GM23248 (cell line): Measurements from ENCODE around the gene ZNF48. TPM values are rescaled to one million over a fixed set of nuclear protein-coding genes. Genes with fewer than 3 reads are reported as not detected.
"Not testable (repeated sequence)": the region's sequence is repeated elsewhere in the genome, so short reads cannot be mapped to it uniquely, and the experiment has no call there.

Source experiments
- DNase-seq: peaks from one replicate; pipeline ENCODE4 v3.0.0-alpha.2; 2015
- H2AFZ ChIP-seq: fragments of 200-600 bp; sonication (generic); 2 replicates; pipeline ENCODE4 v1.6.1; 2016; ENCODE audit warnings: antibody characterized with exemption
- H3F3A ChIP-seq: fragments of 200-600 bp; sonication (generic); 2 replicates; pipeline ENCODE4 v1.6.1; 2016; ENCODE audit warnings: mild to moderate bottlenecking, antibody characterized with exemption, mixed run types; ENCODE audit not compliant: insufficient read depth
- H3K27ac ChIP-seq: fragments of 200-600 bp; sonication (generic); 2 replicates; pipeline ENCODE4 v1.5.1; 2016; ENCODE audit warnings: mild to moderate bottlenecking
- H3K27me3 ChIP-seq: fragments of 200-600 bp; sonication (generic); replicated peaks from 2 replicates; pipeline ENCODE4 v1.6.1; 2016; ENCODE audit warnings: mild to moderate bottlenecking; ENCODE audit not compliant: insufficient read depth
- H3K36me3 ChIP-seq: fragments of 200-600 bp; sonication (generic); 2 replicates; pipeline ENCODE4 v1.6.1; 2016; ENCODE audit warnings: low read depth, mild to moderate bottlenecking
- H3K4me1 ChIP-seq: fragments of 200-600 bp; sonication (generic); 2 replicates; pipeline ENCODE4 v1.6.1; 2016; ENCODE audit warnings: mild to moderate bottlenecking; ENCODE audit not compliant: insufficient read depth
- H3K4me2 ChIP-seq: fragments of 200-600 bp; sonication (generic); one replicate; pipeline ENCODE4 v1.6.1; 2016; ENCODE audit warnings: mild to moderate bottlenecking; ENCODE audit not compliant: unreplicated experiment
- H3K4me3 ChIP-seq: fragments of 200-600 bp; sonication (generic); 2 replicates; pipeline ENCODE4 v1.5.1; 2016; ENCODE audit warnings: mild to moderate bottlenecking
- H3K79me2 ChIP-seq: fragments of 200-600 bp; sonication (generic); 2 replicates; pipeline ENCODE4 v1.6.1; 2016; ENCODE audit warnings: mild to moderate bottlenecking; ENCODE audit not compliant: insufficient read depth
- H3K9ac ChIP-seq: fragments of 200-600 bp; sonication (generic); 2 replicates; pipeline ENCODE4 v1.6.1; 2016; ENCODE audit warnings: mild to moderate bottlenecking
- H3K9me2 ChIP-seq: fragments of 200-600 bp; sonication (generic); 2 replicates; pipeline ENCODE4 v1.6.1; 2016; ENCODE audit warnings: mixed run types, mild to moderate bottlenecking, moderate library complexity; ENCODE audit not compliant: insufficient read depth
- H3K9me3 ChIP-seq: fragments of 200-600 bp; sonication (generic); one replicate; pipeline ENCODE4 v1.6.1; 2017; ENCODE audit warnings: low read depth
- H4K20me1 ChIP-seq: fragments of 200-600 bp; sonication (generic); 2 replicates; pipeline ENCODE4 v1.6.0; 2016; ENCODE audit not compliant: insufficient read depth
- EZH2 ChIP-seq: fragments of 200-600 bp; sonication (generic); IDR thresholded peaks from 2 replicates; pipeline ENCODE4 v1.6.1; 2018; ENCODE audit warnings: antibody characterized with exemption, mild to moderate bottlenecking; ENCODE audit not compliant: insufficient read depth, poor library complexity, severe bottlenecking
- EZH2phosphoT487 ChIP-seq: fragments of 200-600 bp; sonication (generic); IDR thresholded peaks from 2 replicates; pipeline ENCODE4 v1.6.1; 2018; ENCODE audit warnings: antibody characterized with exemption, moderate library complexity, mild to moderate bottlenecking, low read depth; ENCODE audit not compliant: insufficient read depth
- WGBS, 2 experiments: methylation state at CpG; one replicate each; pipeline ENCODE4 v1.1.6; 2015 to 2017; ENCODE audit warnings: low lambda C conversion rate in 2 of 2, low coverage in 1 of 2; ENCODE audit errors: missing lambda C conversion rate in 2 of 2; 5-methylcytosine and 5-hydroxymethylcytosine counted together
- in situ Hi-C: fragments of 300-500 bp; cut with MboI; formaldehyde crosslinking; loops from 2 replicates; pipeline ENCODE4 v1.15.0; 2020
- polyA plus RNA-seq: library from polyadenylated mRNA; unstranded; fragments of >200 nt; fragmentation: Nextera tagmentation; extraction: Ambion mirVana; gene quantifications from 2 replicates; pipeline ENCODE4 v1.2.1, GENCODE V29; 2016
- total RNA-seq: library from RNA; depleted of rRNA; stranded (reverse); fragments of >200 nt; shearing (Covaris generic); gene quantifications from 2 replicates; pipeline ENCODE4 v1.2.3, GENCODE V29; 2014

Gene ZNF48
- total and polyA plus RNA-seq, 2 experiments from 2014 or later: 0.81 to 16.2 TPM

GRCh38 chr16:30394592-30395154, 547 bp upstream of the ZNF48 start:
- no peak for TF ChIP-seq EZH2phosphoT487
- no peak for TF ChIP-seq EZH2

DNA sequence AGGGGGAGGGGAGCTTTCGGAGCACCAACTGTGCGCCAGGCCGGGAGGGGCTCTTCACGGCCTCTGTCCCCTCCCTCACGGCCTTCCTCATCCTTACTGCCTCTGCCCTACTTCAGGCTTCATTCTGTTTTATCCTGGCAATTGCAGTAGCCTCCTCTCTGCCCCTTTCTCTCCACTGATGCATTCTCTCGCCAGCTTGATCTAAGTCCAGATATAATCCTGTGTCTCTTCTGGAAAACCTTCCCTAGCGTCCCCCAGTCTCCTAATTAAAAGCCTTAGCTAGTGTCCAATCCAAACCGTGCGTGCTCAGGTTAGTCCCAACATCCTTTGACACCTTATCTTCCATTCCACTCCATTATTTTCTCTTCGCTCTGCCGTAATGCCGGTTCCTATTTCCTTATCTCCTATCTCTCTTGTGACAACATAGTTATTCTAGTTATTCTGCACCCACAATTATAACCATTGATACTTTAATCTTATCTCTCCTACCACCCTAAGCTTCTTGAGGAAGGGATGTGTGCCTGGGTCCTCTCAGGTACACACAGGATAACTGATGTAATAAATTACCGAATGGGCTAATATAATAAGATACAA, 869 bp downstream of the ZNF48 start:
- Histone ChIP-seq H3K36me3 (no peaks in the 10 kb centered on the region), H3K79me2 (peaks cover 16% of the 10 kb centered on the region), H3K27me3 (no peaks in the 10 kb centered on the region), H3F3A (peaks cover 23% of the 10 kb centered on the region; the same call in 1 of the 2 replicates), H3K4me1 (peaks cover 7% of the 10 kb centered on the region), H3K9me2 (no peaks in the 10 kb centered on the region), H3K9ac (peak overlapping the region; percentile 85), H4K20me1 (no peaks in the 10 kb centered on the region), H3K9me3 (no peaks in the 10 kb centered on the region), H3K27ac (no peak overlapping the region), H3K4me2 (peak overlapping the region; percentile 82), H2AFZ (peak overlapping the region; percentile 86), H3K4me3 (peak overlapping the region; percentile 85)
- TF ChIP-seq EZH2: no peak
- no peak for TF ChIP-seq EZH2phosphoT487
- in situ Hi-C loops: no loop called here
- no peak for DNase-seq
- WGBS, 2 experiments: 26 to 32% methylated on average over 13 of the region's 13 CpGs

More at GRCh38 chr16:30394592-30395154, 547 bp upstream of the ZNF48 start:
- peaks cover 20% of the 10 kb centered on the region; the same call in 1 of the 2 replicates for H3F3A ChIP-seq
- in situ Hi-C loops: no loop called here
- peaks cover 7% of the 10 kb centered on the region for H3K4me1 ChIP-seq
- H3K4me2 ChIP-seq: peak overlapping the region; percentile 82
- H3K4me3 ChIP-seq: peak overlapping the region; percentile 85
- peaks cover 16% of the 10 kb centered on the region for H3K79me2 ChIP-seq
- no peaks in the 10 kb centered on the region for H3K27me3 ChIP-seq
- peak; percentile 66 for DNase-seq
- H3K9me2 ChIP-seq: no peaks in the 10 kb centered on the region
- peak overlapping the region; percentile 86 for H2AFZ ChIP-seq
- peak overlapping the region; percentile 85 for H3K9ac ChIP-seq
- H4K20me1 ChIP-seq: no peaks in the 10 kb centered on the region
- H3K9me3 ChIP-seq: no peaks in the 10 kb centered on the region
- WGBS, 2 experiments: 2 to 8% methylated on average over 16 to 31 of the region's 31 CpGs
- peak overlapping the region; percentile 75 for H3K27ac ChIP-seq
- no peaks in the 10 kb centered on the region for H3K36me3 ChIP-seq

- H3K9me2 ChIP-seq, H3K4me3 ChIP-seq, H3K4me2 ChIP-seq, H3K9ac ChIP-seq, DNase-seq, H2AFZ ChIP-seq, H3K36me3 ChIP-seq, H3K4me1 ChIP-seq, H3K9me3 ChIP-seq, in situ Hi-C loops, H3K27me3 ChIP-seq, H3K27ac ChIP-seq, H4K20me1 ChIP-seq: not testable (repeated sequence)
- Histone ChIP-seq H3K79me2 (peaks cover 16% of the 10 kb centered on the region), H3F3A (peaks cover 23% of the 10 kb centered on the region; the same call in 1 of the 2 replicates)
- WGBS, 2 experiments: 94 to 96% methylated on average over 4 of the region's 4 CpGs
Measured at GRCh38 chr16:30396627-30397026, 1.4 kb downstream of the ZNF48 start.

GRCh38 chr16:30397056-30397455, 1.8 kb downstream of the ZNF48 start:
- peaks cover 23% of the 10 kb centered on the region; the same call in 1 of the 2 replicates for H3F3A ChIP-seq
- no peaks in the 10 kb centered on the region for H3K27me3 ChIP-seq
- H3K4me2 ChIP-seq: no peak overlapping the region
- H3K9me2 ChIP-seq: no peaks in the 10 kb centered on the region
- no peaks in the 10 kb centered on the region for H4K20me1 ChIP-seq
- peaks cover 7% of the 10 kb centered on the region for H3K4me1 ChIP-seq
- TF ChIP-seq EZH2phosphoT487 (no peak), EZH2 (no peak)
- H2AFZ ChIP-seq: no peak overlapping the region
- in situ Hi-C loops: no loop called here
- 94 to 99% methylated on average over 4 of the region's 4 CpGs for WGBS, 2 experiments
- no peaks in the 10 kb centered on the region for H3K9me3 ChIP-seq
- no peak for DNase-seq
- H3K9ac ChIP-seq: no peak overlapping the region
- H3K27ac ChIP-seq: no peak overlapping the region
- no peak overlapping the region for H3K4me3 ChIP-seq
- no peaks in the 10 kb centered on the region for H3K36me3 ChIP-seq
- H3K79me2 ChIP-seq: peaks cover 16% of the 10 kb centered on the region
